HFF-Myc (cell line): ENCODE results near the gene PRSS38.

Experiments
- DNase-seq: peaks from one replicate; pipeline ENCODE4 v3.0.0-alpha.2; 2011; ENCODE audit warnings: low read depth; ENCODE audit errors: extremely low read depth
- H3K4me3 ChIP-seq: replicated peaks from 2 replicates; pipeline ENCODE4 v1.5.1; 2011; ENCODE audit warnings: low read depth, mild to moderate bottlenecking, control low read depth, low read length
- TF ChIP-seq, protein P1 (sequence below): IDR thresholded peaks from 2 replicates; pipeline ENCODE4 v1.5.1; 2012; ENCODE audit warnings: mild to moderate bottlenecking, low read depth, low read length, control low read depth; ENCODE audit errors: missing control alignments

The PRSS38 gene

DNA sequence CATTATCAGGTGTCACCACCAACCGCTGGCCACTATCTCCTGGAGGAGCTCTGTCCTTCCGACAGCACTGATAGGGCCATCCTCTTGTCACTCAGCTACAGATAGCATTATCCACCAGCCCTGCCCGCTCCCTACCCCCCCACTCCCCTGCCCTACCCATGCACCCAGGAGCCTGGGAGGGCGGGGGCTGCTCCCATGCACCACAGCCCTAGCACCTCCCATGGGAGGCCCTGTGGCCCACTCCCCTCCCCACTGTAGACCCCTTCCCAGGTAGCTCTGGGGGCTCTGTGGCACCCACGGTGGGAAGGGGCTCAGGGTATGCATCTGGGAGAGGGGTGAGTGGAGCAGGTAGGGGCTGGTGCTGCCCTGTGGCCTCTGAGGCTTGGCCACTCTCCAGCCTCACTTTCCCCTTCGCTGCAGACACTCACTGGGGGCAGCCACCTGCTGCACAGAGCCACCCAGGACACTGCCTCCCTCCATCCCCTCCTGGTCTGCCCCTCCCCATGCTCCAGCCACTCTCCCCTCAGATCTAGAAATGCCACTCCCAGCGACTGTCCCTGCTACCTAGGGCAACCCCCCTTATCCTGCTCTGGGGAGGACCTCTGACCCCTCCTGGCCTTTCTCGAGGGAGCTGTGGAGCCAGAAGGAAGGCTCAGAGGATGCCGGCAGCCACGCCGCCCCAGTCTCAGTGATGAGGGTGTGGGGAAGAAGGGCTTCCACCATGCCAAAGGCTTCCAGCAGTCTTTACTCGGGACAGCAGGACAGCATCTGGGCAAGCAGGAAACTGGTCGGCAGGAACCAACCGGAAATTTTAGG lies 73.8 kb downstream of the PRSS38 start:
- TF ChIP-seq, protein P1, sequence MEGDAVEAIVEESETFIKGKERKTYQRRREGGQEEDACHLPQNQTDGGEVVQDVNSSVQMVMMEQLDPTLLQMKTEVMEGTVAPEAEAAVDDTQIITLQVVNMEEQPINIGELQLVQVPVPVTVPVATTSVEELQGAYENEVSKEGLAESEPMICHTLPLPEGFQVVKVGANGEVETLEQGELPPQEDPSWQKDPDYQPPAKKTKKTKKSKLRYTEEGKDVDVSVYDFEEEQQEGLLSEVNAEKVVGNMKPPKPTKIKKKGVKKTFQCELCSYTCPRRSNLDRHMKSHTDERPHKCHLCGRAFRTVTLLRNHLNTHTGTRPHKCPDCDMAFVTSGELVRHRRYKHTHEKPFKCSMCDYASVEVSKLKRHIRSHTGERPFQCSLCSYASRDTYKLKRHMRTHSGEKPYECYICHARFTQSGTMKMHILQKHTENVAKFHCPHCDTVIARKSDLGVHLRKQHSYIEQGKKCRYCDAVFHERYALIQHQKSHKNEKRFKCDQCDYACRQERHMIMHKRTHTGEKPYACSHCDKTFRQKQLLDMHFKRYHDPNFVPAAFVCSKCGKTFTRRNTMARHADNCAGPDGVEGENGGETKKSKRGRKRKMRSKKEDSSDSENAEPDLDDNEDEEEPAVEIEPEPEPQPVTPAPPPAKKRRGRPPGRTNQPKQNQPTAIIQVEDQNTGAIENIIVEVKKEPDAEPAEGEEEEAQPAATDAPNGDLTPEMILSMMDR = no peak
- H3K4me3 ChIP-seq = no peak overlapping the region
- no peak for DNase-seq

DNA sequence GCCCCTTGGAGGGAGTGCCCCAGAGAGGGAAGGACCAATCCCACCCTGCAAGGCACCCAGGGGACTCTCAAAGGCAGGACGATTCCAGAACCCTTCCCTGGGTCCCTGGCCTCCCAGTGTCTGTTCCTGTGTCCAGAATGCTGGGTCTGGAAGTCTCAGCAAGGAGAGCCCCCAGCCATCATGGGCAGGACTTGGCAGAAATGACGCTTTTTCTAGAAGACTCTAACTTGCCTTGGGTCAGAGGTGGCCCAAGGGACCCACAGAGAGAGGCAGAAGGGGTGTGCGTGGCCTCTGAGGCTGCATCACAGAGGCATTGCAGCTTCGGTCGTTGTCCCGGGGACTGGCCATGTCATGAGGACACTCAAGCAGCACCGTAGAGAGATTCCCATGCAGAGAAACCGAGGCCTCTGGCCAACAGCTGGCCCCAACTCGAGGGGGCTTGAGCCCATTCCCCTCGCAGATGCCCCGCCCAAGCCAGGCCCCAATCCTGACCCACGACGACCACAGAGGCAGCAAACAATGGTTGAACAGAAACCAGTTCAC lies 74.5 kb downstream of the PRSS38 start:
- TF ChIP-seq, protein P1 = no peak
- DNase-seq = no peak
- no peak overlapping the region for H3K4me3 ChIP-seq

DNA sequence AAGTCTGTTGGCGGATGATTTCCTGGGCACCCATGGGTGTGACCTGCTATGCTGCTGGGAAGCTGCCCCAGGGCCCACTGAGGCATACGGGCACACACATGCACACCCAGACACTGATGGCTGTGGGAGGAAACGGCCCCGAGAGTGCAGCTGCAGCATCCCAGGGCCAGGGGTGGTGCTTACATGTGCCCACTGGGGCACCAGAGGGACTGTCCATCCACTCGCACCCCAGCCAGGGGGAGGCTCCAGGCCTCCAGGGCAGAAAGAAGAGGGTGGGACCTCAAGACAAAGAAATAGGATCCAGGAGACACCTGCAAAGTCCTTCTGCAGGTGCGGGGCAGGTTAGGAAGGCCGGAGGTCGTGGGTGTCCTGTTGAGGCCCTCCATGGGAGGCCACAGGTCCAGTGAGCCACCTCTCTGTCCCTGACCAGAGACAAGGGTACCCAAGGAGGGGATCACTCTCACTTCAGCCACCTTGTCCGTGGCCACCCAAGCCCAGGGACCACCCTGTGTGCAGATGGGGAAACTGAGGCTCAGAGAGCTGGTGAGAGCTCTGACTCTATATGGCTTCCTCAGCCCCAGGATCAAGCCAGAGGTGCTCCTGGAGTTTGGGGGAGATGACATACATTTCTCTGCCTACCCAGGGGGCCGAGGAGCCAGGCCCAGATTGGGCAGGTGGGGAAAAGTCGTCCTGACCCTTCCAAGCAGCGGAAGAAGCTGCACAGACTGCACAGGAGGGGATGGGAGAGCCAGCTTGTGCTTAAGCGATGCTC lies 75.2 kb downstream of the PRSS38 start:
- TF ChIP-seq, protein P1 = no peak
- DNase-seq = no peak
- no peak overlapping the region for H3K4me3 ChIP-seq

DNA sequence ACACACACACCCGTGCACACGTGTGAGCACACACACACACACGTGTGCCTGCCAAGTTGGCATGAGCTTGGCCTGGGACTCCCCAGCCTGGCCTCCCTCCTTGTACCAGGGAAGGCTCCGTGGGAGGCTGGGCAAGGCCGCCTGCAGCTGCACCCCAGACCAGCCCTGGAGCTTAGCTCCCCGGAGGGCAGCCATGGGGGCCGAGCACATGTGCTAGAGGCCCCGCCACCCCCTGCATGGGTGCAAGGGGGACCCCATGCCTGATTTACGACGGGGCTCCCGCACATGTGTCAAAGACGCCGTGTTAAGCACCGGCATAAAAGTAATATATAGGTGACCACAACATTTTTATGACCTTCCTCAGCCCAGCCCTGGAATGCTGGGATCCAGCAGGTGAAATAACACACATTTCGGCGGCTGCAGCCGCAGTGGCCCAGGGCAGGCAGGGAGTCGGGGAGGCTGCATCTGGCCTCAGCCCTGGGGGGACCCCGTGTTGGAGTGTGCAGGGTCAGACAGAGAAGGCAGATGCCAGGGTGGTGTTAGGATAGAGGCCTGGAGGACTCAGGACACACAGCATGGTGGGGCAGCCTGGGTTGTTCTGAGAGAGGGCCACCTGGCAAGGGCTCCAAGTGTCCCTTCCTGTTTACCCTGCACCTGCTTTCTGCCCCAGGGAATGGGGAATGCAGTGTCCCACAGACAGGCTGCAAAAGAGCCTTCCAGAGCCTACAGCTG lies 75.9 kb downstream of the PRSS38 start:
- TF ChIP-seq, protein P1 = no peak
- no peak overlapping the region for H3K4me3 ChIP-seq
- no peak for DNase-seq

DNA sequence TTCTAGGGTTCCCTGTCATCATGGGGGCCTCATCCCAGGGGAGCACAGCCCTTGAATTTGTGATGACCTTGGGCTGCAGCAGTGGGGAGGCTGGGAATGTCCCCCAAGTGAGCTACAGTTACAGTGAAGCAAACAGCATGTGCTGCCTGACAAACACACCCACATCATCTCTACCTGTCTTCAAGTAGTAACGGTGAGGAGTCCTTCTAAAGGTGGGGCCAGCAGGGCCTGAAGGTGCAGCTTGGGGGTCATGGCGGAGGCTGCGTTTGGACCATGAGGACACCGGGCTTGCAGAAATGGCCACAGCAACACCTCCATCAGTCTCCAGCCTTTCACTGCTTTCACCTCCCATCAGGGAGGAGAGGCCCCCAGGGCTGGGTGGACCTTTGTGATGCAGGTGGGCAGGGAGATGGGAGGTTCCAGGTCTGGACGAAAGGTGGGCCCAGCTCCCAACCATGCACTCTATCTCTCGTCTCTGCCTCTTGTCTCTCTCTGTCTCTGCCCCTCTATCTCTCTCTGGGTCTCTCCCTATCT lies 76.5 kb downstream of the PRSS38 start:
- no peak overlapping the region for H3K4me3 ChIP-seq
- TF ChIP-seq, protein P1 = no peak
- DNase-seq = no peak
